ENCODE measurements around the gene TTI1. TPM values are rescaled to one million over a fixed set of nuclear protein-coding genes. Genes with fewer than 3 reads are reported as not detected.

TTI1 gene
- total RNA-seq, 1 experiment from 2014 or later = 54.0 TPM

- peaks cover 11% of the 10 kb centered on the region for H3K36me3 Mint-ChIP-seq (ENCODE audit: insufficient read depth, unreplicated experiment)
- no peaks in the 10 kb centered on the region for H3K9me3 Mint-ChIP-seq (ENCODE audit: low read depth, unreplicated experiment)
- intact Hi-C loops (cut with micrococcal nuclease; ENCODE audit: unreplicated experiment) = no loop called here
- no TSS peak for BruUV-seq (replicated peaks)
- DNase-seq = no peak
- no peaks in the 10 kb centered on the region for H3K4me1 Mint-ChIP-seq (ENCODE audit: low read depth, unreplicated experiment)
- no peak overlapping the region for H3K27ac Mint-ChIP-seq (ENCODE audit: unreplicated experiment)
- no peak overlapping the region for H3K4me3 Mint-ChIP-seq (ENCODE audit: low read depth, unreplicated experiment)
- CTCF ChIA-PET = interaction anchor here (0.8 kb wide), 1 partner anchor 13 kb away, joined by 3 read pairs; no protein-coding TSS in a partner anchor
- no peaks in the 10 kb centered on the region for H3K27me3 Mint-ChIP-seq (ENCODE audit: unreplicated experiment)
- no peak for TF ChIP-seq CTCF (IDR thresholded peaks at IDR 0.05; ENCODE audit: unreplicated experiment)
These were observed 27.4 kb downstream of the TTI1 start for GRCh38 chr20:38005903-38006302.

GRCh38 chr20:38004416-38004815 is 28.8 kb downstream of the TTI1 start:
- no peak overlapping the region for H3K4me3 Mint-ChIP-seq (ENCODE audit: low read depth, unreplicated experiment)
- TF ChIP-seq CTCF (IDR thresholded peaks at IDR 0.05; ENCODE audit: unreplicated experiment) = no peak
- no peaks in the 10 kb centered on the region for H3K9me3 Mint-ChIP-seq (ENCODE audit: low read depth, unreplicated experiment)
- intact Hi-C loops (cut with micrococcal nuclease; ENCODE audit: unreplicated experiment) = no loop called here
- H3K36me3 Mint-ChIP-seq (ENCODE audit: insufficient read depth, unreplicated experiment) = peaks cover 20% of the 10 kb centered on the region
- no peaks in the 10 kb centered on the region for H3K4me1 Mint-ChIP-seq (ENCODE audit: low read depth, unreplicated experiment)
- H3K27me3 Mint-ChIP-seq (ENCODE audit: unreplicated experiment) = no peaks in the 10 kb centered on the region
- CTCF ChIA-PET = no interaction called here
- no peak overlapping the region for H3K27ac Mint-ChIP-seq (ENCODE audit: unreplicated experiment)
- DNase-seq = no peak
- no TSS peak for BruUV-seq (replicated peaks)

DNA sequence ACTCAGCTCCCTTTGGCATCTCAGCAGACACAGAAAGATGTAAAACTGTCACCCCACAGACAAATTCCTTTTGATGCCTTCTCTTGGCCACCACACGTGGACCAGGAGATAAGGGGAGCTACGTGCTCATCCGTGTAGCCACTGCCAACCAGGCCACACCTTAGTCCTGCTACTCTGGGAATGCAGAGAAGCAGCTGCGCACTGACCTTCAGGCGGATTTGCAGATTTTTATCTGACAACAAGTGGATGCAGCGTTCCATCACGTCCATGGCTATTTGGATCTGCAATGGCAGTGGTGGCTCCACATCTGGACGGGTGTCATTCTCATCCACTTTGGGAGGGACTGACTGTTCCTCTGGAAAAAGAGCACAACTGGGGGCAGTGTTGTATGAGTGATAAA is 30.8 kb downstream of the TTI1 start:
- no peaks in the 10 kb centered on the region for H3K9me3 Mint-ChIP-seq (ENCODE audit: low read depth, unreplicated experiment)
- peaks cover 37% of the 10 kb centered on the region for H3K36me3 Mint-ChIP-seq (ENCODE audit: insufficient read depth, unreplicated experiment)
- CTCF ChIA-PET = no interaction called here
- no peaks in the 10 kb centered on the region for H3K4me1 Mint-ChIP-seq (ENCODE audit: low read depth, unreplicated experiment)
- TF ChIP-seq CTCF (IDR thresholded peaks at IDR 0.05; ENCODE audit: unreplicated experiment) = no peak
- no peak for DNase-seq
- H3K27me3 Mint-ChIP-seq (ENCODE audit: unreplicated experiment) = no peaks in the 10 kb centered on the region
- H3K4me3 Mint-ChIP-seq (ENCODE audit: low read depth, unreplicated experiment) = no peak overlapping the region
- intact Hi-C loops (cut with micrococcal nuclease; ENCODE audit: unreplicated experiment) = no loop called here
- H3K27ac Mint-ChIP-seq (ENCODE audit: unreplicated experiment) = no peak overlapping the region
- no TSS peak for BruUV-seq (replicated peaks)

- no peaks in the 10 kb centered on the region for H3K9me3 Mint-ChIP-seq (ENCODE audit: low read depth, unreplicated experiment)
- no peaks in the 10 kb centered on the region for H3K27me3 Mint-ChIP-seq (ENCODE audit: unreplicated experiment)
- H3K4me3 Mint-ChIP-seq (ENCODE audit: low read depth, unreplicated experiment) = no peak overlapping the region
- DNase-seq = no peak
- TF ChIP-seq CTCF (IDR thresholded peaks at IDR 0.05; ENCODE audit: unreplicated experiment) = no peak
- H3K36me3 Mint-ChIP-seq (ENCODE audit: insufficient read depth, unreplicated experiment) = peaks cover 41% of the 10 kb centered on the region
- intact Hi-C loops (cut with micrococcal nuclease; ENCODE audit: unreplicated experiment) = no loop called here
- H3K27ac Mint-ChIP-seq (ENCODE audit: unreplicated experiment) = no peak overlapping the region
- CTCF ChIA-PET = no interaction called here
- H3K4me1 Mint-ChIP-seq (ENCODE audit: low read depth, unreplicated experiment) = no peaks in the 10 kb centered on the region
- no TSS peak for BruUV-seq (replicated peaks)
These were observed 31.3 kb downstream of the TTI1 start for GRCh38 chr20:38001981-38002380.
